Measurements from ENCODE around the gene SNTB2. TPM values are rescaled to one million over a fixed set of nuclear protein-coding genes. Genes with fewer than 3 reads are reported as not detected.

Gene SNTB2
- total RNA-seq, 4 donors from 2014 or later: 13.3 to 36.8 (median 33.0) TPM

DNA sequence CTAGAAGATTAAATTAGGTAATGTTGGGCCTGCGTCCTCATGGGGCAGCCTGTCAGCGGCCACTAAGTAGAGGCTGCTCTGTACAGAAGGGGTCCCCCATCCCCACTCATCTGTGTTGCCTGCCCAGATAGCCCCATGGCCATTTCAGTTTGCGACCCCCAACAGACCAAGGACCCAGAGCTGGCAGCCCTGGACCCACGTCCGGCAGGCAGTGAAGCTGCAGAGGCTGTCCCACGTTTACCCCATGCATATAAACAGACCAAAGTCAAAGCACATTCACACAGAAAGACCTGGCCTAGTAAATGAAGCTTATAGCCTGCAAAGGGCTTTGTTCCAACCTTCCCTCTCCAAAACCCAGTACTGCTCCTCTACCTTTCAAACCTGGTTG, 138.8 kb downstream of the SNTB2 start:
- TF ChIP-seq, protein P1, sequence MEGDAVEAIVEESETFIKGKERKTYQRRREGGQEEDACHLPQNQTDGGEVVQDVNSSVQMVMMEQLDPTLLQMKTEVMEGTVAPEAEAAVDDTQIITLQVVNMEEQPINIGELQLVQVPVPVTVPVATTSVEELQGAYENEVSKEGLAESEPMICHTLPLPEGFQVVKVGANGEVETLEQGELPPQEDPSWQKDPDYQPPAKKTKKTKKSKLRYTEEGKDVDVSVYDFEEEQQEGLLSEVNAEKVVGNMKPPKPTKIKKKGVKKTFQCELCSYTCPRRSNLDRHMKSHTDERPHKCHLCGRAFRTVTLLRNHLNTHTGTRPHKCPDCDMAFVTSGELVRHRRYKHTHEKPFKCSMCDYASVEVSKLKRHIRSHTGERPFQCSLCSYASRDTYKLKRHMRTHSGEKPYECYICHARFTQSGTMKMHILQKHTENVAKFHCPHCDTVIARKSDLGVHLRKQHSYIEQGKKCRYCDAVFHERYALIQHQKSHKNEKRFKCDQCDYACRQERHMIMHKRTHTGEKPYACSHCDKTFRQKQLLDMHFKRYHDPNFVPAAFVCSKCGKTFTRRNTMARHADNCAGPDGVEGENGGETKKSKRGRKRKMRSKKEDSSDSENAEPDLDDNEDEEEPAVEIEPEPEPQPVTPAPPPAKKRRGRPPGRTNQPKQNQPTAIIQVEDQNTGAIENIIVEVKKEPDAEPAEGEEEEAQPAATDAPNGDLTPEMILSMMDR (IDR thresholded peaks at IDR 0.05 in 4 of 5, conservative IDR thresholded peaks at IDR 0.05 in 1 of 5): no peak
- no peak for TF ChIP-seq POLR2A (IDR thresholded peaks at IDR 0.05)
- in situ Hi-C loops (cut with MboI; ENCODE audit: low sequenced_read_pairs in 4 of 4): no loop called here
- no peak overlapping the region for H3K4me3 ChIP-seq

DNA sequence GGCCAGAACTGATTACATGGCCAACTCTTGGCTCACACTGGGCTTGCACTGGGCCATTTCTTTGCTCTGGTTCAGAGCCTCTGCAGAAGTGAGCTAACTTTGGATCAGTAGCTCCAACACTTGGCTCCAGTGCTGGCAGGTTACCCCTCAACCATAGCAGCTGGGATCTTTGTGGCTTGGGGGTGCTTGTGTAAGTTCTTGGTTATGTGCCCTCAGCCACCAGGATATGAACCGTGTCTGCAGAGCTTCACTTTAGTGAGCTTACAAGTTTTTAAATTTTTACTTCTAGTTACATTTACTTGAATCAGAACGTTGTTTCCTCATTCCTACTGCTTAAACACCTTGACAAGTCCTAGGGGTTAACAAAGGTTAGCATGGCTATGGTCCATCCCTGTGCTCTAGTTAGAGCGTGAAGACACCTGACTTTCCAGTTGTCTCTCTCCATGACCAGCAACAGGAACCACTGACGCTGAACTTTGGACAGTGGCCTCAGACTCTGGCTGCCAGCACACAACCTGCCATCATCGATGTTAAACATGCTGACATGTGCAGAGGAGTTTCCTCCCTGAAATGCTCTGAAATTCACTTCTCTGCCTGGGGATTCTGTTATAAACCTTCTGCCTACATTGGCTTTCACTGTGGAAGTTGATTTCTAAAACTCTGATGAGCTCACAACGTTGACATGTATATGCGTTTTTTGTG, 139.4 kb downstream of the SNTB2 start:
- Histone ChIP-seq H3K9me3 (no peaks in the 10 kb centered on the region), H3K36me3 (peaks cover 0 to 30% of the 10 kb centered on the region in 2 donors), H3K4me3 (no peak overlapping the region), H3K4me1 (peaks cover 54 to 71% of the 10 kb centered on the region in 2 donors), H3K27me3 (no peaks in the 10 kb centered on the region), H3K27ac (peak overlapping the region; percentile 82 to 99 (median 95))
- in situ Hi-C loops (cut with MboI; ENCODE audit: low sequenced_read_pairs in 4 of 4) (no loop called here), intact Hi-C loops (cut with DNase I; ENCODE audit: low total_unique reads) (no loop called here)
- ATAC-seq (peak; percentile 64 to 69), DNase-seq (peak; percentile 60 to 79)
- TF ChIP-seq, protein P1 (IDR thresholded peaks at IDR 0.05 in 4 of 5, conservative IDR thresholded peaks at IDR 0.05 in 1 of 5): no peak
- no peak for TF ChIP-seq POLR2A (IDR thresholded peaks at IDR 0.05)

More for the DNA sequence above, 138.8 kb downstream of the SNTB2 start:
- intact Hi-C loops (cut with DNase I; ENCODE audit: low total_unique reads): no loop called here
- Histone ChIP-seq H3K4me1 (peaks cover 49 to 66% of the 10 kb centered on the region in 2 donors), H3K27me3 (no peaks in the 10 kb centered on the region), H3K27ac (peak overlapping the region; percentile 82 to 99 (median 95)), H3K9me3 (no peaks in the 10 kb centered on the region), H3K36me3 (peaks cover 0 to 36% of the 10 kb centered on the region in 2 donors)
- DNase-seq: no peak
- no peak for ATAC-seq

DNA sequence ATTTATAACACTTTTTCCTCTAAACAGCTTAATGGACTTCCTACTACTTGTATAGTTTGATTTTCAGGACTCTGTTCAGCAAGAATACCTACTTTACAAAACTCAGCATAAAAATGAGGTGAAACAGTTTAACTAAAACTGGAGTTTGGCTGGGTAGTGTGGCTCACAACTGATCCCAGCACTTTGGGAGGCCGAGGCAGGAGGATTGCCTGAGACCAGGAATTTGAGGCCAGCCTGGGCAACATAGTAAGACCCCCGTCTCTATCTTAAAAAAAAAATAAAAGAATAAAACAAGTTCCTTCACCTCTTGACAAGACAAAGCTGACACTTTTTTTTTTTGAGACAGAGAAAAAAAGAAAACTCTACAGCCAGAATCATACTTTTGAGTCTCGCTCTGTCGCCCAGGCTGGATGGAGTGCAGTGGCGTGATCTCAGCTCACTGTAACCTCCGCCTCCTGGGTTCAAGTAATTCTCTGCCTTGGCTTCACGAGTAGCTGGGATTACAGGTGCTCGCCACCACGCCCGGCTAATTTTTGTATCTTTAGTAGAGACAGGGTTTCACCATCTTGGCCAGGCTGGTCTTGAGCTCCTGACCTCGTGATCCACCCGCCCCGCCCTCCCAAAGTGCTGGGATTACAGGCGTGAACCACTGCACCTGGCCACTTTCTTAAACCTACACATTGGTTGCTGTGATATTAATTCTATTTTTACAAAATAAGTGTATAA, 140.8 kb downstream of the SNTB2 start:
- no peaks in the 10 kb centered on the region for H3K27me3 ChIP-seq
- H3K36me3 ChIP-seq: peaks cover 0 to 28% of the 10 kb centered on the region in 2 donors
- TF ChIP-seq, protein P1 (IDR thresholded peaks at IDR 0.05 in 4 of 5, conservative IDR thresholded peaks at IDR 0.05 in 1 of 5): no peak
- no peak for TF ChIP-seq POLR2A (IDR thresholded peaks at IDR 0.05)
- peak overlapping the region; percentile 82 to 99 (median 95) for H3K27ac ChIP-seq
- in situ Hi-C loops (cut with MboI; ENCODE audit: low sequenced_read_pairs in 4 of 4) (no loop called here), intact Hi-C loops (cut with DNase I; ENCODE audit: low total_unique reads) (no loop called here)
- peaks cover 54 to 72% of the 10 kb centered on the region in 2 donors for H3K4me1 ChIP-seq
- ATAC-seq (no peak), DNase-seq (no peak)
- H3K4me3 ChIP-seq: peak overlapping the region in 2 of 4 donors; percentile 8 to 100
- H3K9me3 ChIP-seq: no peaks in the 10 kb centered on the region

DNA sequence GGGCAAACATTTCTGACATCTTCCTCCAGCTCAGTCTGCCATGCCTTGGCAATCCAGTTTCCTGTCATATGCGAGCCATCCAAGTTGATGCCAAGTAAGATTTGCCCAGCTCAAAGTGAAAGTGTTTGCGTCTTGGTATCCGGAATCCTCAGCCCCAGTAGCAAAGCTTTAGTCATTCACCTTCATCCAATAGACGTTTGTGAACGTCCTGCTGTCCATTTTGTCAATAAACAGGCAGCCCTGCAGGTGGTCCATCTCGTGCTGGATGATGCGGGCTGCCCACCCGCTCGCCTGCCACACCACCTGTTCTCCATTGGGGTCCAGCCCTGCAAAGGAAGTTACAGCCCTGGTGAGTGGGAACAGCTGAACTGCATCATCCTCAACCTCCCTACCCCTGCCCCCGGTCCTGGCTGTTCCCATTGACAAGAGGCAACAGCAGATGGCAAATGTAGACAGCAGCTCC, 141.9 kb downstream of the SNTB2 start:
- Histone ChIP-seq H3K9me3 (no peaks in the 10 kb centered on the region), H3K27ac (peak overlapping the region; percentile 82 to 99 (median 95)), H3K27me3 (no peaks in the 10 kb centered on the region), H3K36me3 (peaks cover 0 to 29% of the 10 kb centered on the region in 2 donors), H3K4me3 (peak overlapping the region; percentile 73 to 100 (median 93)), H3K4me1 (peaks cover 54 to 65% of the 10 kb centered on the region in 2 donors)
- ATAC-seq (peak in 1 of 2 donors; percentile 19), DNase-seq (no peak)
- TF ChIP-seq POLR2A (IDR thresholded peaks at IDR 0.05): no peak
- TF ChIP-seq, protein P1 (IDR thresholded peaks at IDR 0.05 in 4 of 5, conservative IDR thresholded peaks at IDR 0.05 in 1 of 5): no peak
- intact Hi-C loops (cut with DNase I; ENCODE audit: low total_unique reads): no loop called here
- in situ Hi-C loops (cut with MboI; ENCODE audit: low sequenced_read_pairs in 4 of 4): no loop called here
